ENCODE measurements around the gene CDH23. TPM values are rescaled to one million over a fixed set of nuclear protein-coding genes. Genes with fewer than 3 reads are reported as not detected.

Gene CDH23
- polyA plus RNA-seq, 1 donor (not counting 4 experiments of a cell fraction or from before 2014, with no cell fraction given) = 0.01 TPM

- DNase-seq (ENCODE audit: low read depth, low spot score) (no peak), FAIRE-seq (no peak)
- no peak overlapping the region for H3K4me3 ChIP-seq (ENCODE audit: control insufficient read depth in 2 of 3, extremely low read depth in 1 of 3, insufficient read depth in 2 of 3, low read depth in 1 of 3, low read length in 3 of 3)
- no peaks in the 10 kb centered on the region for H3K9me3 ChIP-seq (ENCODE audit: control insufficient read depth, low read depth, low read length)
- no peak overlapping the region for H3K27ac ChIP-seq (ENCODE audit: control insufficient read depth, insufficient read depth, low read length)
- H3K4me1 ChIP-seq (ENCODE audit: control insufficient read depth, extremely low read depth, insufficient read depth, low read length) = no peaks in the 10 kb centered on the region
- H3K36me3 ChIP-seq (ENCODE audit: control insufficient read depth in 2 of 2, extremely low read depth in 1 of 2, insufficient read depth in 2 of 2, low read length in 2 of 2) = no peaks in the 10 kb centered on the region
- TF ChIP-seq CTCF (optimal IDR thresholded peaks at IDR 0.05 in 1 of 3, IDR thresholded peaks at IDR 0.05 in 1 of 3, conservative IDR thresholded peaks at IDR 0.05 in 1 of 3; ENCODE audit: extremely low read depth in 1 of 3, insufficient read depth in 2 of 3, low read length in 3 of 3) = no peak
- TF ChIP-seq EZH2 (IDR thresholded peaks at IDR 0.05; ENCODE audit: low read length) = no peak
- H3K4me2 ChIP-seq (ENCODE audit: control insufficient read depth, extremely low read depth, insufficient read depth, low read depth, low read length) = no peak overlapping the region
- no peaks in the 10 kb centered on the region for H4K20me1 ChIP-seq (ENCODE audit: control insufficient read depth, extremely low read depth, insufficient read depth, low read length)
- H3K79me2 ChIP-seq (ENCODE audit: control insufficient read depth, insufficient read depth, low read length) = no peaks in the 10 kb centered on the region
- dilution Hi-C loops (cut with MboI; ENCODE audit: extremely low pct_ligation_motif_present, low sequenced_read_pairs) = no loop called here
- no peak overlapping the region for H2AFZ ChIP-seq (ENCODE audit: control insufficient read depth, low read length)
- no peaks in the 10 kb centered on the region for H3K9me1 ChIP-seq (ENCODE audit: control insufficient read depth, extremely low read depth, insufficient read depth, low read length)
- H3K9ac ChIP-seq (ENCODE audit: control insufficient read depth, extremely low read depth, insufficient read depth, low read length) = no peak overlapping the region
- peaks cover 6% of the 10 kb centered on the region for H3K27me3 ChIP-seq (ENCODE audit: control insufficient read depth, extremely low read depth, insufficient read depth, low read length)
These were observed 393.2 kb downstream of the CDH23 start for GRCh38 chr10:71789871-71790270.

DNA sequence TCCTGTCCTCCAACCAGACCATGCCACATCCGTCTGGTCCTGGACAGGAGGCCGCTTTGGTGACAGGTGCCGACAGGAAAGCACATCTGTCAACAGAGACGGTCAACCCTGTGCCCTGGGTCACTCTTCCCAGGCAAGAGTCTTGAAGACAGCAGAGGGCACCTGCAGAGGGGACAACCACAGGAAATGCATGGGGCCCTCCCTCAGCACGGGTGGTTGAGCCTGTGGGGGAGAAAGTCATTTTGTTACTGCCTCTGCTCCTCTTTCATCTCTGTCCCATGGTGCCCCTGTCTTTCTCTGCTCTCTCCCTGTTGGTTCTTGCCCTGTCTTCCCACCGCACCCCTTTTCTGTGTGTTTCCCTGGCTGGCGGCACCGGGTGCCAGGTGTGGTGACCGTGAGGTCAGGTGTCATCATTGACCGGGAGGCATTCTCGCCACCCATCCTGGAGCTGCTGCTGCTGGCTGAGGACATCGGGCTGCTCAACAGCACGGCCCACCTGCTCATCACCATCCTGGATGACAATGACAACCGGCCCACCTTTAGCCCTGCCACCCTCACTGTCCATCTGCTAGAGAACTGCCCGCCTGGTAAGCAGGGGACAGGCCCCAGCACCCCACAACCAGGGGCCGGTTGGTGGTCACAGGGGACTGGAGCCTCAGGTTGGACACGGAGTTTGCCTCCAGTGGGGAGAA, 394.2 kb downstream of the CDH23 start:
- Histone ChIP-seq H3K9ac (ENCODE audit: control insufficient read depth, extremely low read depth, insufficient read depth, low read length) (no peak overlapping the region), H3K4me1 (ENCODE audit: control insufficient read depth, extremely low read depth, insufficient read depth, low read length) (no peaks in the 10 kb centered on the region), H3K36me3 (ENCODE audit: control insufficient read depth in 2 of 2, extremely low read depth in 1 of 2, insufficient read depth in 2 of 2, low read length in 2 of 2) (no peaks in the 10 kb centered on the region), H3K27ac (ENCODE audit: control insufficient read depth, insufficient read depth, low read length) (no peak overlapping the region), H4K20me1 (ENCODE audit: control insufficient read depth, extremely low read depth, insufficient read depth, low read length) (no peaks in the 10 kb centered on the region), H3K9me1 (ENCODE audit: control insufficient read depth, extremely low read depth, insufficient read depth, low read length) (no peaks in the 10 kb centered on the region), H3K9me3 (ENCODE audit: control insufficient read depth, low read depth, low read length) (no peaks in the 10 kb centered on the region), H2AFZ (ENCODE audit: control insufficient read depth, low read length) (no peak overlapping the region), H3K4me3 (ENCODE audit: control insufficient read depth in 2 of 3, extremely low read depth in 1 of 3, insufficient read depth in 2 of 3, low read depth in 1 of 3, low read length in 3 of 3) (no peak overlapping the region), H3K27me3 (ENCODE audit: control insufficient read depth, extremely low read depth, insufficient read depth, low read length) (no peaks in the 10 kb centered on the region), H3K79me2 (ENCODE audit: control insufficient read depth, insufficient read depth, low read length) (no peaks in the 10 kb centered on the region), H3K4me2 (ENCODE audit: control insufficient read depth, extremely low read depth, insufficient read depth, low read depth, low read length) (no peak overlapping the region)
- no peak for FAIRE-seq
- dilution Hi-C loops (cut with MboI; ENCODE audit: extremely low pct_ligation_motif_present, low sequenced_read_pairs) = no loop called here
- no peak for DNase-seq (ENCODE audit: low read depth, low spot score)
- TF ChIP-seq CTCF (optimal IDR thresholded peaks at IDR 0.05 in 1 of 3, IDR thresholded peaks at IDR 0.05 in 1 of 3, conservative IDR thresholded peaks at IDR 0.05 in 1 of 3; ENCODE audit: extremely low read depth in 1 of 3, insufficient read depth in 2 of 3, low read length in 3 of 3) (no peak), EZH2 (IDR thresholded peaks at IDR 0.05; ENCODE audit: low read length) (no peak)
